Heart right ventricle (tissue), 16 donors: Measurements from ENCODE around the gene PLEK2. TPM values are rescaled to one million over a fixed set of nuclear protein-coding genes. Genes with fewer than 3 reads are reported as not detected.
A peak's percentile ranks its signal among the peaks of the same experiment; 100 is the strongest.

Experiments
- ATAC-seq, 8 donors: fragments of 200-7000 bp; cut with Tn5 transposase; one replicate each; pipeline ENCODE4 v1.9.1; 2020; ENCODE audit warnings: mild to moderate bottlenecking in 8 of 8, moderate library complexity in 8 of 8, moderate number of reproducible peaks in 1 of 8
- DNase-seq, 2 donors: peaks; one replicate each; pipeline ENCODE4 v3.0.0-alpha.2; 2020
- H3K27ac ChIP-seq, 10 donors: fragments of 200-600 bp; sonication (generic) in 2 of 10; one replicate each; pipeline versions ENCODE4 v1.5.0 to v1.8.0; 2020 to 2022; ENCODE audit warnings: mild to moderate bottlenecking in 3 of 10
- H3K27me3 ChIP-seq, 7 donors: fragments of 200-600 bp; one replicate each; pipeline ENCODE4 v1.8.0; 2021 to 2022; ENCODE audit warnings: mild to moderate bottlenecking in 2 of 7
- H3K36me3 ChIP-seq, 9 donors: fragments of 200-600 bp; sonication (generic) in 1 of 9; one replicate each; pipeline versions ENCODE4 v1.5.0 to v1.8.0; 2020 to 2022; ENCODE audit warnings: mild to moderate bottlenecking in 2 of 9
- H3K4me1 ChIP-seq, 9 donors: fragments of 200-600 bp; sonication (generic) in 1 of 9; one replicate each; pipeline versions ENCODE4 v1.5.0 to v1.8.0; 2020 to 2022; ENCODE audit warnings: mild to moderate bottlenecking in 4 of 9
- H3K4me3 ChIP-seq, 10 donors: fragments of 200-600 bp; sonication (generic) in 2 of 10; one replicate each; pipeline versions ENCODE4 v1.5.0 to v1.8.0; 2020 to 2022; ENCODE audit warnings: mild to moderate bottlenecking in 7 of 10, moderate library complexity in 2 of 10
- H3K9me3 ChIP-seq, 11 donors: fragments of 200-600 bp in 10 of 11; sonication (generic) in 2 of 11; one replicate each; pipeline versions ENCODE4 v1.5.0 to v1.8.0; 2013 to 2022; ENCODE audit warnings: mild to moderate bottlenecking in 2 of 11, control low read depth in 1 of 11, moderate library complexity in 1 of 11
- WGBS, 2 donors: extraction: QIAGEN DNeasy Blood & Tissue Kit; methylation state at CpG; one replicate each; pipeline ENCODE4 v1.1.7; 2013; ENCODE audit warnings: inconsistent platforms in 1 of 2; 5-methylcytosine and 5-hydroxymethylcytosine counted together
- intact Hi-C, 10 donors: fragments of 100-400 bp; cut with DNase I; formaldehyde crosslinking; loops; one replicate each; pipeline versions ENCODE4 v1.11.1 to v1.14.2; 2022
- polyA plus RNA-seq, 2 donors: library from polyadenylated mRNA; stranded (reverse); fragments of 200-250 nt; gene quantifications; one replicate each; pipeline ENCODE4 v1.2.3, GENCODE V29; 2013
- total RNA-seq, 10 donors: library from RNA; stranded (reverse); fragmentation: NEBNext Ultra II Directional in 3 of 10; extraction: Animal tissue kit (Norgen Biotek cat#: 25700) in 3 of 10; gene quantifications; one replicate each; pipeline versions ENCODE4 v1.2.1 to v1.2.4, GENCODE V29; 2021 to 2023
- TF ChIP-seq, protein P1 (sequence below), 9 donors: fragments of 200-600 bp; sonication (generic) in 2 of 9; IDR thresholded peaks; one replicate each; pipeline versions ENCODE4 v1.5.0 to v1.8.0; 2021 to 2022; ENCODE audit warnings: antibody characterized with exemption in 9 of 9, mild to moderate bottlenecking in 5 of 9, moderate library complexity in 1 of 9
- donor health status: Arrhythmogenic right ventricular cardiomyopathy.
- donor health status: ischemic (EF 13 %, LVEDD 7.1; RV severe dilation, severe dysfunction).
- donor health status: healthy with polysubstance abuse.
- donor health status: DM: no; HTN: yes; CAD: no.
- donor health status: DM: no; HTN: no; CAD: no.
- donor health status: ischemic (EF 25% LVEDD 6.9; RV normal size, moderate dysfunction).
- donor health status: ischemic (EF 25% LVEDD 5.7; RV mildly dilated, moderate dysfunction).
- donor health status: healthy.
- donor health status: DM: yes; HTN: yes; CAD: no.
- donor health status: Ischemic cardiomyopathy.
- donor health status: ischemic (EF 35%, LVEDD 5.7; RV mildly dilated, moderate dysfunction).
- donor health status: nonischemic (EF 11% LVEDD 7.7; RV severe dilation, severe dysfunction).
- donor health status: DM: yes; HTN: yes; CAD: no.
- donor health status: PGD.
- donor health status: ischemic (EF 29% LVEDD 5.4; RV normal size, mild dysfunction).
- donor health status: nonischemic (EF 23%, LVEDD 6.1; RV moderate dilation, normal function).

Gene PLEK2
- total and polyA plus RNA-seq, 12 donors, result 0.36 to 1.1 (median 0.61) TPM; not detected in 5

DNA sequence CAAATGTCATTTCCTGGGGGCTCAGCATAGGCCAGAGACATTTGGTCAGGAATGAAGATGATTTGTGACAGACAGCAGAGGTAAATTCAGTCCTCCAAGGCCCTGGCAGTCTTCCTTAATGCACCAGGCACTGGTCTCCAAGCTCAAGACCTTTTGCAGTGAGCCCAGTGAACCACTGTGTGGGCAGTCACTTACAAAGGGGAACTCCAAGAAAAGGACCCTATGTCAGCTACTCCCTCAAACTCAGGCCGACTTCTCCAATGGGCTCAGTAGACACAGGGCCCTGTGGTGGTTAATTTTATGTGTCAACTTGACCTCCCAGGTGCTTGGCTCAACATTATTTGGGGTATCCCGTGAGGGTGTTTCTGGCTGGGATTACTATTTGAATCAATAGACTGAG lies 29.3 kb upstream of the PLEK2 start:
- Histone ChIP-seq H3K27me3 (peaks cover 0 to 4% (median 0%) of the 10 kb centered on the region in 7 donors), H3K36me3 (no peaks in the 10 kb centered on the region), H3K9me3 (no peaks in the 10 kb centered on the region), H3K4me3 (no peak overlapping the region), H3K27ac (peak overlapping the region in 1 of 10 donors; percentile 29), H3K4me1 (peaks cover 0 to 11% (median 0%) of the 10 kb centered on the region in 9 donors)
- intact Hi-C loops, result no loop called here
- WGBS, 2 donors, result 92 to 98% methylated on average over 2 of the region's 2 CpGs
- ATAC-seq, result no peak
- TF ChIP-seq, protein P1, sequence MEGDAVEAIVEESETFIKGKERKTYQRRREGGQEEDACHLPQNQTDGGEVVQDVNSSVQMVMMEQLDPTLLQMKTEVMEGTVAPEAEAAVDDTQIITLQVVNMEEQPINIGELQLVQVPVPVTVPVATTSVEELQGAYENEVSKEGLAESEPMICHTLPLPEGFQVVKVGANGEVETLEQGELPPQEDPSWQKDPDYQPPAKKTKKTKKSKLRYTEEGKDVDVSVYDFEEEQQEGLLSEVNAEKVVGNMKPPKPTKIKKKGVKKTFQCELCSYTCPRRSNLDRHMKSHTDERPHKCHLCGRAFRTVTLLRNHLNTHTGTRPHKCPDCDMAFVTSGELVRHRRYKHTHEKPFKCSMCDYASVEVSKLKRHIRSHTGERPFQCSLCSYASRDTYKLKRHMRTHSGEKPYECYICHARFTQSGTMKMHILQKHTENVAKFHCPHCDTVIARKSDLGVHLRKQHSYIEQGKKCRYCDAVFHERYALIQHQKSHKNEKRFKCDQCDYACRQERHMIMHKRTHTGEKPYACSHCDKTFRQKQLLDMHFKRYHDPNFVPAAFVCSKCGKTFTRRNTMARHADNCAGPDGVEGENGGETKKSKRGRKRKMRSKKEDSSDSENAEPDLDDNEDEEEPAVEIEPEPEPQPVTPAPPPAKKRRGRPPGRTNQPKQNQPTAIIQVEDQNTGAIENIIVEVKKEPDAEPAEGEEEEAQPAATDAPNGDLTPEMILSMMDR (IDR thresholded peaks at IDR 0.05), result no peak
- DNase-seq, result no peak

DNA sequence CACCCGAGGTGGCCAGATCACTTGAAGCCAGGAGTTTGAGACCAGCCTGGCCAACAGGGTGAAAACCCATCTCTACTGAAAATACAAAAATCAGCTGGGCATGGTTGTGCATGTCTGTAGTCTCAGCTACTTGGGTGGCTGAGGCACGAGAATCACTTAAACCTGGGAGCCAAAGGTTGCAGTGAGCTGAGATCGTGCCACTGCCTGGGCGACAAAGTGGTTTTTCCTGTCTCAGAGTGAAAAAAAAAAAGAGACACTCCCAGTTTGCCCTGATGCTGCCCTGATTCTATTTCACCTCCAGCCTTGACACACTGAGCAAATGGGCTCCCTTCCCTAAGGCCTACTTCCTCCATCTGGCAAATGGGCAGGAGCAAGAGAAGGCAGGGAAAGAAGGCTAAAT lies 28.5 kb upstream of the PLEK2 start:
- WGBS, 2 donors, result 87 to 93% methylated on average over 4 of the region's 4 CpGs
- Histone ChIP-seq H3K4me3 (no peak overlapping the region), H3K9me3 (no peaks in the 10 kb centered on the region), H3K36me3 (no peaks in the 10 kb centered on the region), H3K27me3 (peaks cover 0 to 4% (median 0%) of the 10 kb centered on the region in 7 donors), H3K27ac (no peak overlapping the region), H3K4me1 (peaks cover 0 to 7% (median 0%) of the 10 kb centered on the region in 9 donors)
- intact Hi-C loops, result no loop called here
- DNase-seq (no peak), ATAC-seq (no peak)
- TF ChIP-seq, protein P1 (IDR thresholded peaks at IDR 0.05), result no peak

DNA sequence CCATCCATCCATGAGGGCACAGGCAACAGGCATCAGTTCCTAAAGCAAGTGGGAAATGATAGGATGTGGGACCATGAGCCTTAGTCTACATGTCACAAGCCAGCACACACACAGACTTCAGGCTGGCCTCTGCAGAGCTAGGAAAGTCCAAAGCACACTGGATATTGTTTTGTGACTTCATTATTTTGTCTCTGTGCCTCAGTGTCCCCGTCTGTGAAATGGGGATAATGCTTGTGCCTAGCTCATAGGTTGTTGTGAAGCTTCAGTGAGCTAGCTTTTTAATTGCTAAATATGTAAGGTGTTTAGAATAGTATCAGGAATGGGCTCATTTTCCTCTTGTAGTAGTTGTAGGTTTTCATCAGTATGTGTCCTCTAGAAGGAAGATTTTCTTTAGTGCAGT lies 27.0 kb upstream of the PLEK2 start:
- Histone ChIP-seq H3K36me3 (no peaks in the 10 kb centered on the region), H3K4me3 (no peak overlapping the region), H3K4me1 (peaks cover 0 to 7% (median 0%) of the 10 kb centered on the region in 9 donors), H3K9me3 (no peaks in the 10 kb centered on the region), H3K27me3 (peaks cover 0 to 4% (median 0%) of the 10 kb centered on the region in 7 donors), H3K27ac (no peak overlapping the region)
- WGBS, 2 donors, result 74 to 78% methylated on average over 1 of the region's 1 CpG
- intact Hi-C loops, result loop anchor here in 1 of 10 donors (5.0 kb wide), 1 partner anchor 123 kb away; no protein-coding TSS in a partner anchor
- TF ChIP-seq, protein P1 (IDR thresholded peaks at IDR 0.05), result no peak
- ATAC-seq (no peak), DNase-seq (no peak)

DNA sequence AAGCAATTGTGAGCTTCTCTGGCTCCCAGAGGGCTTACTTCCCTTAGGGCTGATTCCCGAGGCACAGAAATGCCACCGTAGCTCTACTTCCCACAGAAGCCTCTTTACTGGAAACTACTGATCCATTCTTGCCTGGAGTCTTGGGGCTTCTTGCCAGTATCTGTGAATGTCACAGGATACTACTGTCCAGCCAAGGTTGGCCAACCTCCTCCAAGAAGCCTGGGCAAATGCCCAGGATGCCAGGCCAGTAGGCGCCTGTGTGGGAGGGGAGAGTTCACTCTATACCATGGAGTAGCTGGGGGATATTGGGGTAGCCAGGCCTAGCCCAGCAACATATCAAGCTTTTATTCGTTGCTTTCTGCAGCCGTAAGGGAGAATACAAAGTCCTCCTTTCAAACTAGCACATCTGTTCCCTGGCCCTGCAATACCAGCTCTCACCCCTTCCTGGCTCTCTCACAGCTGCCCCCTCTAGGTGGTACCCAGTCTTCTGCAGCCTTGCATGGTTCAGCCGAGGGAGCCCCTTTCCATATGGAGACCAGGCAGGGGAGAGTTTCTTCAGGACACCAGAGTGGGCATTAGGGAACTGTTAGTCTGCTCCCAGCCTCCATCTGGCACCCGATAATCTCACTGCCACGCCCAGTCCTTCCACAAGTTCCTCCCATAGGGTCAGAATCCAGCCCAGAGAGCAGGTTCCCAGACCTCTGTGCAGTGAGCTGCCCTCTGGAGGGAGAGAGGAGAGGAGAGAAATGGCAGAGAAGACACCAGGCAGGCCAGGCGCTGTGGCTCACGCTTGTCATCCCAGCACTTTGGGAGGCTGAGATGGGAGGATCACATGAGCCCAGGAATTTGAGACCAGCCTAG lies 24.3 kb upstream of the PLEK2 start:
- no peaks in the 10 kb centered on the region for H3K36me3 ChIP-seq
- intact Hi-C loops, result loop anchor here in 1 of 10 donors (5.0 kb wide), 1 partner anchor 126 kb away; no protein-coding TSS in a partner anchor
- no peaks in the 10 kb centered on the region for H3K9me3 ChIP-seq
- H3K4me3 ChIP-seq, result no peak overlapping the region
- ATAC-seq (peak in 1 of 8 donors; percentile 47), DNase-seq (no peak)
- 85 to 86% methylated on average over 10 of the region's 10 CpGs for WGBS, 2 donors
- TF ChIP-seq, protein P1 (IDR thresholded peaks at IDR 0.05), result no peak
- H3K27me3 ChIP-seq, result peaks cover 0 to 4% (median 3%) of the 10 kb centered on the region in 7 donors
- H3K27ac ChIP-seq, result no peak overlapping the region
- peaks cover 0 to 5% (median 0%) of the 10 kb centered on the region in 9 donors for H3K4me1 ChIP-seq
